NCI-H69 (cell line): Measurements from ENCODE around the gene MOGAT3.
A peak's percentile ranks its signal among the peaks of the same experiment; 100 is the strongest.

Experiments used
- DNase-seq: peaks from one replicate; lab custom pipeline; 2025; lab: John Stamatoyannopoulos, UW

The MOGAT3 gene

GRCh38 chr7:101172005-101172853 is 28.6 kb downstream of the MOGAT3 start:
- DNase-seq, result peak; percentile 85

- peak; percentile 34 for DNase-seq
Measured at GRCh38 chr7:101171442-101171837, 29.4 kb downstream of the MOGAT3 start.

DNA sequence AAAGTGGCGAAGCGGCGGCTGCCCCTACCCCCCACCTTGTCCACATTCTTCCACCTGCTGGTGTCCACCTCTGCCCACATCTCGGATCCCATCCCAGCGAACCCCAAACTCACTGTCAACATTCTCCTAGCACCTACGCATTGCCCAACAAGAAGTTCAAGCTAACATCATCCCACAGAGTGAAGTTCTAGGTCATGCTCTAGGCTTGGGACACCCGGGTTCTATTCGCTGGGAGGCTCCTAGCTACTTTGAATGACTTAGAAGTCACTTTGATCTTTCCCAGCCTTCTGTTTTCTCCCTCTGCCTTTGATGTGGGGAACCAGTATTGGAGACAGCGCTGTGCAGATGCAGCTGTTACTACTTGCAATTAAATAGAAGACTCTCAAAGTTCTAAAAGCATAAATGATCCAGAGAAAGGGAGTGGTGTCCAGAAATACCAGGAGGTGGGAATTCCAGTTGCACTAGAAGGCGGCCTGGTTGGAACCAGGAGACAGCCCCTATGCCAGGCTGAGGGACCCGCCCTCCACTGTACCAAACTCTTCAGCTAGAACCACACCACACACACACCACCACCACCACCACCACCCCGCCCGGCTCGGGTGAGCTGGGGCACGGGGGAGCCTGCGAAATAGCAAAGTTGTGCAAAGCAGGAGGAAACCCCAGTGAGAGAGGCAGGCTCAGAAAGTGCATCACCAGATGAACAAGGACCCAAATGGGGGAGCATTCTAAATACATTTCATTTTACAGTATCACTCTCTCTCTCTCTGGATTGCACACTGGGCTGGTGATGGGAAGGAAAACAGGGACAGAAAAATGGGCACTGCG is 30.0 kb downstream of the MOGAT3 start:
- no peak for DNase-seq

- DNase-seq, result peak; percentile 74
Measured at GRCh38 chr7:101169838-101170551, 30.8 kb downstream of the MOGAT3 start.

DNA sequence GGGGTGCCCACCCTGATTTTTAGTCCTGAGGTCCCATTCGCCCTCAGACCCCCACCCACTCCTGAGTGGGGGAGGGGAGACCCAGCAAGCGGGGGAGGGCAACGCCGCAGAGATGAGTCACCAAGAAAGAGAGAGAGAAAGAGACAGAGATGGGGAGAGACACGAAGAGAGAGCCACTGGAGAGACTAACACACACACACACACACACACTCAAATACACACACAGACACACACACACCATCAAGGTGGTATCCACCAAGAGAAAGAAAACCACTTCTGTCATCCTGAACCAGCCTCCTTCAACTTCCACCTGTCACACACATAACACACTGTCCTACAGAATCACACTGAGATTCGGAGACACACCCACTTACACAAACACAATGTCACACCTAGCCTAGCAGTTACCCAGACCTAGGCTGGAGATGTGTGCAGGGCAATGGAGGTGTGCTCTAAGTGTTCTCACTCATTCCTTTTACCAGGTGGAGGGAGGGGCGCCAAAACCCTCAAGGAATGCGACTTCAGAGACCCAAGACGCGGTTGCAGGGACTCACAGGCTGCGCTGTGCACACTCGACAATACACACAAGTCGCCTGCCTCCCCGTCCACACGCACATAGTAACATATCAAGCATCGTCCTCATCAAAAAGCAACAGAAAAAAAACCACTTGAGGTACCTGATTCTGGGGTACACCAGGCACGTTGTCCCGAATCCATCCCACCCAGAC is 31.6 kb downstream of the MOGAT3 start:
- no peak for DNase-seq

GRCh38 chr7:101168412-101169049 is 32.3 kb downstream of the MOGAT3 start:
- DNase-seq, result no peak

DNA sequence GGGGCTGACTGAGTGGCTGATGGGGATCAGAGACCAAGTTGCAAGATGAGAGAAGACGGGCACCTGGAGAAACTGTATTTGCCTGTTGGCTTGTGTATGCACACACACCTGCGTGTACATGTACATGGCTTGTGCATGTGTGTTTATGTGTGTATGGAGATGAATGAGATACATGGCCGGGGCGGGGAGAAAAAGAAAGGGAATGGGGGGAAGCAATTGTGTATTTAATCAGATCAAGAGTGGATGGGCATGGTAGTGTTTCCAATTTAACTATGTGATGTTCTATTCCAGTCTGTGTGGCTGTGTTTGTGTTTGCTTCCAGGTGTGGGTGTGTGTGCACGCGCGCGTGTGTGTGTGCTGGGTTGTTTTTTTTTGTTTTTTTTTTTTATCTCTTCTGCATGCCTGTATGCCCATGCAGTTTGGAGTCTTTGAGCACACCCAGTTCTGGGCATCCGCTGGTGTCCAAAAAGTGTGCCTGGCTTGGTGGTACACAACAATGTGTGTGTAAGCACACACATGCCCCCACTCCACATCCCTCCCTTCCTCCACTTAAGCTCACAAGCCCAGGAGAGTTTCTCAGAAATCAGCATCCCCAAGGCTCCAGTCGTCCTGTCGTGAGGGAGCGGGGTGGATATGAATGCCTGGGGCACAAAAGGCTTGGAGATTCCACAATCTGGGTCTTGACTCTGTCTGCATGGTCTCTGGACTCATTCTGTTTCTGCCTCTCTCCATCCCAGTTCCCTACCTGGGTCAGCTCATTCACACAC is 33.0 kb downstream of the MOGAT3 start:
- no peak for DNase-seq

GRCh38 chr7:101166909-101167644 is 33.8 kb downstream of the MOGAT3 start:
- peak; percentile 85 for DNase-seq

DNA sequence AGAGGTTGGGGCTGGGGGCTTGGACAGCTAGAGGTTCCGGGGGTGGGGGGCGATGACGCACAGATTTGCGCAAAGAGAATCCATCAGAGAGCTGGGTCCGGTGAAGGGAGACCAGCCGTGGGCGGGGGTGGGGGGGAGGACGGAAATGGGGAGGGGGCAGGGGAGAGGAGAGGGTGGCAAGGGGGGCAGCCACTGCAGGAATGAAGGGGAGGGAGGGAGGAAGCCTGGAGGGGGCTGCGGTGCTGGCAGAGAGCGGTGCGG is 34.3 kb downstream of the MOGAT3 start:
- no peak for DNase-seq

- peak; percentile 63 for DNase-seq
Measured at GRCh38 chr7:101165958-101166647, 34.7 kb downstream of the MOGAT3 start.

- DNase-seq, result peak; percentile 99
Measured at GRCh38 chr7:101165075-101165957, 35.5 kb downstream of the MOGAT3 start, which contains the start of gene VGF. Gene VGF, minus strand, starts transcription at chr7:101165569. Its CDS starts 726 bp downstream, at chr7:101164843.

DNA sequence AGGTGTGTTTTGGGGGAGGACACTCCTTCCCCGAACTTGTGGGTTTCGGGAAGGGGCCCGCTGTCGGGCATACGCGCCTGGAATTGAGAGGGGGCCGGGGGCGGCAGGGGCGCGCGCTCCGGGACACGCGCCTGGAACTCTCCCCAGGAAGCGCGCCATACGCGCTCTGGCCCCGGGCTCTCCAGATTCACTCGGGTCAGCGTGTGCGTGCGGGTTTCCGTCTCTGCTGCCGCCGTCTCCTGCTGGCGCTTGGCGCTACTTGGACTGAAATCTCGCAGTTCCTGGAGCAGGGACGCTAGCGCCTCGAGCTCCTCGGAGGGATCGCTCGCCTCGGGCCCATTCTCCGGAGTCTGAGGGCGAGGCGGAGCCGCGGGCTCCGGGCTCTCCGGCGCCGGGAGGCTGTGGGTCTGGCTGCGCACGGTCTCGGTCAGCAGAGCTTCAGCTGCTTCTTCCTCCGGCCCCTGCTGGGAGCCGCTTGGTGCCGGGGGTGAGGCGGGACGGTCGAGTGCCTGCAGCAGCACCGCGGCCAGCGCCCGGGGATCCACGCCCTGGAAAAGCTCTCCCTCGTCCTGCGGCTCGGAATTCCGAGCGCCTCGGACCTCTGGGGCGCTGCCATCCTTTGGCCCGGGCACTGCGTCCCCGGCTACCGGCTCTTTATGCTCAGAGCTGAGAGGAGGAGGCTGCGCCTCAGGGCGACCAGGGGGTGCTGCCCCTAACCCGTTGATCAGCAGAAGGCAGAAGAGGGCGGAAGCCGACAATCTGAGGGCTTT is 36.6 kb downstream of the MOGAT3 start:
- DNase-seq, result peak; percentile 81

DNA sequence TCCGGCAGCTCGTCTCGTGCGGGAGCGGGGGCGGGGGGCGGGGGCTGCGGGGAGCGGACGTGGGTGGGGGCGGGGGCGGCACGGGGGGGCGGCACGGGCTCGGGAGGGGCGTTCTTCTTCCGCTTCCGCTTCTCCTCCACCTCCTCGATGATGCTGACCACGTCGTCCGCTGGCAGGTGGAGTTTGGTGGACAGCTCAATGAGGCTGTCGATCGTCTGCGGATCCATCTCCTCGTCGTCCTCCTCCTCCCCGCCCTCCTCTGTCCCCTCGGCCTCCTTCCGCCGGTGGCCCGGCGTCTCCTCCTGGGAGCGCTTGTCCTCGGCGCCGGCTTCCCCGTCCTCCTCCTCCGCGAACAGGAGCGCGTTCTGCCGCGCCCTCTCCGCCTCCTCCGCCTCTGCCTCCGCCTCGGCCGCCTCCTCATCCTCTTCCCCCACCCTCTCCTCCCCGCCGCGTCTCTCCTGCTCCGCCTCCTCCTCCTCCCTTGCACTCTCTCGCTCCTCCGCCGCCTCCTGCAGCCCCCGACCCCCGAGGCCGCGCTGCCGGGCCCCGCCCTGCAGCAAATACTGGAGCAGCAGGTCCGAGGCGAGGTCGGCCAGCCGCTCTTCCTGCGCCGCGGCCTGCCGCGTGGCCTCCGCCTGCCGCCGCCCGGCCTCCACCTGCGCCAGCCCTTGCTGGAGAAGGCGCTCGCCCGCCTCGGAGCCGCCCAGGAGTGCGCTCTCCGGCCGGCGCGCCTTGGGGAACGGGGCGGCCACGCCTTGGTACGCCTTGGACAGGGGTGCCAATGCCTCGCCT is 37.4 kb downstream of the MOGAT3 start:
- peak; percentile 92 for DNase-seq

- DNase-seq, result peak; percentile 91
Measured at GRCh38 chr7:101162551-101163278, 38.1 kb downstream of the MOGAT3 start.

DNA sequence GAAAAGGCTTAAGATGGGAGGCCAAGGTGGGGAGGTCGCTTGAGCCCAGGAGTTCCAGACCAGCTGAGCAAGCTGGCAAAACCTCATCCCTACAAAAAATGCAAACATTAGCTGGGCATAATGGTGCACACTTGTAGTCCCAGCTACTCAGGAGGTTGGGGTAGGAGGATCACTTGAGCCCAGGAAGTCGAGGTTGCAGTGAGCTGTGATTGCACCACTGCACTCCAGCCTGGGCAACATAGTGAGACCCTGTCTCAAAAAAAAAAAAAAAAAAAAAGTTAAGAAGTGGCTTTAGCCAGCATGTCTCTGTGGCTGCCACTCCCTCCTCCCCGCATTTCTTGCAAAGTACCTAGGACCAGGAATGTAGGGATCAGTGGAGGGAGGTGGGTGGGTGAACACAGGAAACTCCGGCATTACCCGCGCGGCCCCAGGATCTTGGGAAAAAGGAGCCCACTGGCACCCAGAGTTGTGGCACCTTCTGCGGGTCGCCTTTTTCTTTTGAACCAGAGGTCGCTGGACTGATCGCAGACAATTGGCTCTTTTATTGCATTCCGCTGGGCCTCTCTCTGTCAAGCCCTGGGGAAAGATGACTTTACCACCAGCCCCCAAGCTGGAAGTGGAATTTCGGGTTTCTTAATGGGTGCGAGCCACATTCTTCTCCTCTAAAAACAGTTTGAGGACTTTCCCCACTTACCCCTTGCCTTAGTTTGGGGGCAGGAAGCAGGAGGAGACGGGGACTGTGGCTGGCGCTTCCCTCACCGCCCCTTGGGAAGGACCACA is 39.0 kb downstream of the MOGAT3 start:
- DNase-seq, result no peak
